Uterus (tissue), 4 donors: Measurements from ENCODE around the gene GUCY2C. TPM values are rescaled to one million over a fixed set of nuclear protein-coding genes. Genes with fewer than 3 reads are reported as not detected.

Source experiments
- DNase-seq, 2 donors: peaks; one replicate each; pipeline ENCODE4 v3.0.0-alpha.2; 2019 to 2020
- H3K27ac ChIP-seq, 2 donors: fragments of 200-600 bp; sonication (generic); 1 replicate in 1 of 2; 2 replicates in 1 of 2; pipeline ENCODE4 v1.5.1; 2016 to 2018
- H3K27me3 ChIP-seq, 2 donors: fragments of 200-600 bp; sonication (generic); one replicate each; pipeline ENCODE4 v1.5.1; 2018 to 2019; ENCODE audit warnings: control low read depth in 1 of 2
- H3K36me3 ChIP-seq, 2 donors: fragments of 200-600 bp; sonication (generic); one replicate each; pipeline ENCODE4 v1.5.1; 2019; ENCODE audit warnings: control low read depth in 1 of 2
- H3K4me1 ChIP-seq, 2 donors: fragments of 200-600 bp; sonication (generic); one replicate each; pipeline ENCODE4 v1.5.1; 2018 to 2019; ENCODE audit warnings: control low read depth in 1 of 2
- H3K4me3 ChIP-seq, 2 donors: fragments of 200-600 bp; sonication (generic); 1 replicate in 1 of 2; 2 replicates in 1 of 2; pipeline ENCODE4 v1.5.1; 2018 to 2019; ENCODE audit warnings: mild to moderate bottlenecking in 1 of 2
- H3K9me3 ChIP-seq, 2 donors: fragments of 200-600 bp; sonication (generic); one replicate each; pipeline ENCODE4 v1.5.1; 2019; ENCODE audit warnings: control low read depth in 1 of 2
- POLR2A ChIP-seq, 2 donors: fragments of 450-650 bp; IDR thresholded peaks; one replicate each; pipeline ENCODE4 v1.6.1; 2016; ENCODE audit warnings: antibody characterized with exemption in 2 of 2, mild to moderate bottlenecking in 1 of 2, moderate library complexity in 1 of 2
- intact Hi-C: fragments of 100-400 bp; cut with DNase I; formaldehyde crosslinking; loops from one replicate; pipeline ENCODE4 v1.15.1; 2023; ENCODE audit warnings: low total_unique reads
- total RNA-seq, 4 donors: library from RNA; depleted of rRNA in 3 of 4; stranded (reverse); fragments of >200 nt in 3 of 4; gene quantifications; one replicate each; pipeline versions ENCODE4 v1.1.0 to v1.2.4, GENCODE V29; 2014 to 2023
- TF ChIP-seq, protein P1 (sequence below), 4 experiments: fragments of 200-600 bp in 2 of 4; fragments of 450-650 bp in 2 of 4; sonication (generic) in 2 of 4; IDR thresholded peaks; one replicate each; pipeline ENCODE4 v1.5.1; 2016 to 2019; ENCODE audit warnings: antibody characterized with exemption in 4 of 4, mild to moderate bottlenecking in 2 of 4, moderate library complexity in 1 of 4
- donor health status: DM: yes; HTN: yes; CAD: no.

Gene GUCY2C
- total RNA-seq, 4 donors from 2014 or later, result 0.15 TPM; not detected in 3

DNA sequence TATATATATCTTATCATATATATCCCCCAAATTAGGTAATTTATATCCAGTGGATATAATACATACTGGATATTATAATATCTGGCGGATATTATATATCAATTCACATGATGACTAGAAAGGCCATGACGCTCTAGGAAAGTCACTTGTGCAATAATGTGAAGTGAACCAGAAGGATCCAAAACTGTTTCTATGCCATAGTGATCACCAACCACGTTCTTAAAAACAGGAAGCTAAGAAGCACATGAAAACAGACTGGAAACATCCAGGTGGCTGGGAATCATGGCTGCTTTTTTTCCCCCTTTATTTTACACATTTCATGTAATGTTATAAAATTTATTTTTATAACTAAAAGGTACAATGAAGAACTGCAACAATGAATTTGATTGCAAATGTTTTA, 1.4 kb downstream of the GUCY2C start:
- H3K4me1 ChIP-seq, result no peaks in the 10 kb centered on the region
- no peaks in the 10 kb centered on the region for H3K9me3 ChIP-seq
- TF ChIP-seq, protein P1, sequence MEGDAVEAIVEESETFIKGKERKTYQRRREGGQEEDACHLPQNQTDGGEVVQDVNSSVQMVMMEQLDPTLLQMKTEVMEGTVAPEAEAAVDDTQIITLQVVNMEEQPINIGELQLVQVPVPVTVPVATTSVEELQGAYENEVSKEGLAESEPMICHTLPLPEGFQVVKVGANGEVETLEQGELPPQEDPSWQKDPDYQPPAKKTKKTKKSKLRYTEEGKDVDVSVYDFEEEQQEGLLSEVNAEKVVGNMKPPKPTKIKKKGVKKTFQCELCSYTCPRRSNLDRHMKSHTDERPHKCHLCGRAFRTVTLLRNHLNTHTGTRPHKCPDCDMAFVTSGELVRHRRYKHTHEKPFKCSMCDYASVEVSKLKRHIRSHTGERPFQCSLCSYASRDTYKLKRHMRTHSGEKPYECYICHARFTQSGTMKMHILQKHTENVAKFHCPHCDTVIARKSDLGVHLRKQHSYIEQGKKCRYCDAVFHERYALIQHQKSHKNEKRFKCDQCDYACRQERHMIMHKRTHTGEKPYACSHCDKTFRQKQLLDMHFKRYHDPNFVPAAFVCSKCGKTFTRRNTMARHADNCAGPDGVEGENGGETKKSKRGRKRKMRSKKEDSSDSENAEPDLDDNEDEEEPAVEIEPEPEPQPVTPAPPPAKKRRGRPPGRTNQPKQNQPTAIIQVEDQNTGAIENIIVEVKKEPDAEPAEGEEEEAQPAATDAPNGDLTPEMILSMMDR (IDR thresholded peaks at IDR 0.05), result no peak
- TF ChIP-seq POLR2A (IDR thresholded peaks at IDR 0.05), result no peak
- intact Hi-C loops, result no loop called here
- no peaks in the 10 kb centered on the region for H3K27me3 ChIP-seq
- H3K36me3 ChIP-seq, result no peaks in the 10 kb centered on the region
- H3K27ac ChIP-seq, result no peak overlapping the region
- no peak overlapping the region for H3K4me3 ChIP-seq
- DNase-seq, result no peak

DNA sequence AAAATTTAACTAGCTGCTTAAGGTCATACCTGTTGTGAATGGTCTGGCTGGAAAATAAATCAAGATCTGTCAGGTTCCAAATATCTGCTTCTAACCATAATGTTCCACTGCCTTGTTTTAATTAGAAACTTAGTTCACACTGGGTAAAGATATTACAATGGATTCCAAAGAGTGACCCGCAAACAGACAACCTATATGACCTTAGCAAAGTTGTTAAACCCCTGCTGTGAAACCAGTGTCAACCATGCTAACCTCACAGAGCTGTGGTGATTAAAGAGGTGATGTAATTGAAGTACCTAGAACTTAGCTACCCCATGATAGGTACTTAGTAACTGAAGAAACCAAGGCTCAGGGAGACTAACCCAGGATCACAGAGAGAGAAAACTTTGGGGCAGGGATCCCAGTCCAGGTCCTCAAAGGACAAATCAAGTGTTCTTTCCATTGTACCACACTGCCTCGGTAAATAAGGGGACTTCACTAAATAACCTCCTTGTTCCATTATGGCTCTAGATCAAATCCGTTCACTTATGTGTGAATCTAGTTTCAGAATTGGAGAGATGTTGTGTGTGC, 2.2 kb downstream of the GUCY2C start:
- Histone ChIP-seq H3K4me3 (no peak overlapping the region), H3K27ac (no peak overlapping the region), H3K27me3 (no peaks in the 10 kb centered on the region), H3K4me1 (no peaks in the 10 kb centered on the region), H3K36me3 (no peaks in the 10 kb centered on the region), H3K9me3 (no peaks in the 10 kb centered on the region)
- intact Hi-C loops, result no loop called here
- DNase-seq, result no peak
- TF ChIP-seq, protein P1 (IDR thresholded peaks at IDR 0.05), result no peak
- no peak for TF ChIP-seq POLR2A (IDR thresholded peaks at IDR 0.05)

DNA sequence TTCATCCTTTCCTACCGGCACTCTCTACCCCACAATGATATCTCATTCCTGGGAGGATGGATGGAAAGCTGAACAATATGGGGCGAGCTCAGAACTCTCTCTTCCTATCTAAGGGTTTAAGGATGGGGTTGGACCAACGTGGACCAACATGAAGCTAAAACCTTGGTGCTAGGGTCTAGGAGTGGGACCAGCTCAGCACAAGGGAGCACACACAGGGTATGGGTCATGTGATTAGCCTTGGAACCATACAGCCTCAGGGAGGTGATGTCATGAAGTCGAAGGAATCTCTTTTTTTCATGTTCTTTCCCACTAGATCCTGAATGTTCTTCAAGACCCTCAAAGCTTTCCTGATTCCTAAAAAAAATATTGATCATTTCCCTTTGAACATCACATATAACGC, 3.3 kb downstream of the GUCY2C start:
- Histone ChIP-seq H3K4me1 (no peaks in the 10 kb centered on the region), H3K4me3 (no peak overlapping the region), H3K36me3 (no peaks in the 10 kb centered on the region), H3K27ac (no peak overlapping the region), H3K27me3 (no peaks in the 10 kb centered on the region), H3K9me3 (no peaks in the 10 kb centered on the region)
- intact Hi-C loops, result no loop called here
- no peak for DNase-seq
- TF ChIP-seq, protein P1 (IDR thresholded peaks at IDR 0.05), result no peak
- no peak for TF ChIP-seq POLR2A (IDR thresholded peaks at IDR 0.05)

DNA sequence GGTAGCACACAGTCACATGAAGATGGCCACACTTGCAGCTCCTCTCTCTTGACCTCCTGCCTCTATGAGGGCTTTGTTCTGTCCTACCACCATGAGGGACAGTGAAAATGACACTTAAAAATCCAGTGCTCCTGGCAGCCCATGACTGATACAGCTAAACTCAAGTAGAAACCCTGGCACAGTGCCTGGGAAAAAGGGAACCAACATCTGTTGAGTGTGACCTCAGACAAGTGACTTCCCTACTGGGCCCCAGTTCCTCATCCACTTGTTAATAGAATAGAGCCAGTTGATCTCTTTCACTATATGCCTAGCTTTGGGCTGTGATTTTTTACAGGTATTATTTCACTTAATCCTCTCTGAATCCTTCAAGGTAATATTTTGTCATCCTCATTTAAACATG, 4.8 kb downstream of the GUCY2C start:
- intact Hi-C loops, result no loop called here
- H3K27me3 ChIP-seq, result no peaks in the 10 kb centered on the region
- DNase-seq, result peak in 1 of 2 donors; percentile 24
- no peaks in the 10 kb centered on the region for H3K4me1 ChIP-seq
- no peak overlapping the region for H3K4me3 ChIP-seq
- H3K36me3 ChIP-seq, result no peaks in the 10 kb centered on the region
- TF ChIP-seq, protein P1 (IDR thresholded peaks at IDR 0.05), result no peak
- H3K27ac ChIP-seq, result no peak overlapping the region
- no peaks in the 10 kb centered on the region for H3K9me3 ChIP-seq

DNA sequence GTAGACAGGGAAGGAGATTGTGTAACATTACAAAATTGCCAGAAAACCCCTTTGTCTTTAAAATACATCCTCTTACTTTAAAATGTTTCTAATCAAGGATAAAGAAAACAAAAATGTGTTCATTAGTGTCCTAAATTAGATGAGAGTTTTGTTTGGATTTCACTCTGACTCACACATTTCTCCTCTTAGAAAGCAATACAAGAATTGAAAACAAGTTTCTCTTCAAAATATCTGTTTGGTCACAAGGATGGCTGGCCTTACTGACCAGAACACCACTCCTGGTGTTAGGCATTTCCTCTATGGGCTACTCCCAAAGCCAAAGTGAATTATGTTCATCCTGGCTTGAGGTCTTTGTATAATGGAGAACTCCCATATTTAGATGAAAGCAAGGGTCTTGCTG, 6.4 kb downstream of the GUCY2C start:
- intact Hi-C loops, result no loop called here
- Histone ChIP-seq H3K27me3 (no peaks in the 10 kb centered on the region), H3K36me3 (no peaks in the 10 kb centered on the region), H3K4me3 (no peak overlapping the region), H3K9me3 (no peaks in the 10 kb centered on the region), H3K4me1 (no peaks in the 10 kb centered on the region), H3K27ac (no peak overlapping the region)
- no peak for DNase-seq
- TF ChIP-seq POLR2A (IDR thresholded peaks at IDR 0.05), result no peak
- TF ChIP-seq, protein P1 (IDR thresholded peaks at IDR 0.05), result no peak
